Neural progenitor cell (in vitro differentiated cells): ENCODE data around the gene TEPSIN. TPM values are rescaled to one million over a fixed set of nuclear protein-coding genes. Genes with fewer than 3 reads are reported as not detected.
A peak's percentile ranks its signal among the peaks of the same experiment; 100 is the strongest.

ENCODE experiments used
- DNase-seq: peaks from one replicate; pipeline ENCODE4 v3.0.0-alpha.2; 2016; ENCODE audit warnings: low spot score
- H2AFZ ChIP-seq: fragments of 200-600 bp; sonication (generic); replicated peaks from 2 replicates; pipeline ENCODE4 v1.6.1; 2016; ENCODE audit warnings: antibody characterized with exemption
- H3F3A ChIP-seq: fragments of 200-600 bp; sonication (generic); 2 replicates; pipeline ENCODE4 v1.6.1; 2016; ENCODE audit warnings: antibody characterized with exemption, low read depth
- H3K27ac ChIP-seq: fragments of 200-600 bp; sonication (generic); 2 replicates; pipeline ENCODE4 v1.5.1; 2016; ENCODE audit warnings: mild to moderate bottlenecking
- H3K27me3 ChIP-seq: fragments of 200-600 bp; sonication (generic); 2 replicates; pipeline ENCODE4 v1.6.1; 2016; ENCODE audit warnings: mild to moderate bottlenecking, moderate library complexity
- H3K36me3 ChIP-seq: fragments of 200-600 bp; sonication (generic); 2 replicates; pipeline ENCODE4 v1.5.1; 2016
- H3K4me1 ChIP-seq: fragments of 200-600 bp; sonication (generic); 2 replicates; pipeline ENCODE4 v1.6.1; 2016; ENCODE audit warnings: mixed run types
- H3K4me2 ChIP-seq: fragments of 200-600 bp; sonication (generic); 2 replicates; pipeline ENCODE4 v1.6.1; 2016
- H3K4me3 ChIP-seq: fragments of 200-600 bp; sonication (generic); 2 replicates; pipeline ENCODE4 v1.5.1; 2016
- H3K79me2 ChIP-seq: fragments of 200-600 bp; sonication (generic); 2 replicates; pipeline ENCODE4 v1.6.1; 2016; ENCODE audit warnings: low read depth
- H3K9ac ChIP-seq: fragments of 200-600 bp; sonication (generic); 2 replicates; pipeline ENCODE4 v1.6.1; 2016
- H3K9me3 ChIP-seq: fragments of 200-600 bp; sonication (generic); 2 replicates; pipeline ENCODE4 v1.5.1; 2016; ENCODE audit warnings: low read depth
- H4K20me1 ChIP-seq: fragments of 200-600 bp; sonication (generic); 2 replicates; pipeline ENCODE4 v1.6.1; 2016; ENCODE audit warnings: low read depth
- H3K27ac Mint-ChIP-seq: 3 replicates; pipeline ENCODE4 v1.8.0; 2021; ENCODE audit warnings: mixed read lengths
- H3K27me3 Mint-ChIP-seq: 2 replicates; pipeline ENCODE4 v1.8.0; 2022; ENCODE audit warnings: low read depth, mild to moderate bottlenecking, inconsistent platforms, moderate library complexity, mixed read lengths; ENCODE audit not compliant: insufficient read depth
- H3K36me3 Mint-ChIP-seq: 3 replicates; pipeline ENCODE4 v1.8.0; 2021; ENCODE audit warnings: mixed read lengths
- H3K4me1 Mint-ChIP-seq: 3 replicates; pipeline ENCODE4 v1.8.0; 2021; ENCODE audit warnings: mixed read lengths
- H3K4me3 Mint-ChIP-seq: 3 replicates; pipeline ENCODE4 v1.8.0; 2021; ENCODE audit warnings: mild to moderate bottlenecking, moderate library complexity, mixed read lengths
- H3K9me3 Mint-ChIP-seq: 3 replicates; pipeline ENCODE4 v1.8.0; 2020; ENCODE audit warnings: mixed read lengths
- EZH2 ChIP-seq: fragments of 200-600 bp; sonication (generic); IDR thresholded peaks from 2 replicates; pipeline ENCODE4 v1.6.1; 2017; ENCODE audit warnings: antibody characterized with exemption, mild to moderate bottlenecking, moderate library complexity
- EZH2phosphoT487 ChIP-seq: fragments of 200-600 bp; sonication (generic); IDR thresholded peaks from 2 replicates; pipeline ENCODE4 v1.6.1; 2017; ENCODE audit warnings: antibody characterized with exemption
- total RNA-seq: library from RNA; depleted of rRNA; stranded (reverse); fragments of >200 nt; gene quantifications from 2 replicates; pipeline ENCODE4 v1.2.3, GENCODE V29; 2015; ENCODE audit warnings: low replicate concordance
- TF ChIP-seq, protein P1 (sequence below): fragments of 200-600 bp; sonication (generic); IDR thresholded peaks from 2 replicates; pipeline ENCODE4 v1.5.1; 2017; ENCODE audit warnings: antibody characterized with exemption, mild to moderate bottlenecking

The TEPSIN gene
- total RNA-seq, 1 donor from 2014 or later = 20.6 TPM

DNA sequence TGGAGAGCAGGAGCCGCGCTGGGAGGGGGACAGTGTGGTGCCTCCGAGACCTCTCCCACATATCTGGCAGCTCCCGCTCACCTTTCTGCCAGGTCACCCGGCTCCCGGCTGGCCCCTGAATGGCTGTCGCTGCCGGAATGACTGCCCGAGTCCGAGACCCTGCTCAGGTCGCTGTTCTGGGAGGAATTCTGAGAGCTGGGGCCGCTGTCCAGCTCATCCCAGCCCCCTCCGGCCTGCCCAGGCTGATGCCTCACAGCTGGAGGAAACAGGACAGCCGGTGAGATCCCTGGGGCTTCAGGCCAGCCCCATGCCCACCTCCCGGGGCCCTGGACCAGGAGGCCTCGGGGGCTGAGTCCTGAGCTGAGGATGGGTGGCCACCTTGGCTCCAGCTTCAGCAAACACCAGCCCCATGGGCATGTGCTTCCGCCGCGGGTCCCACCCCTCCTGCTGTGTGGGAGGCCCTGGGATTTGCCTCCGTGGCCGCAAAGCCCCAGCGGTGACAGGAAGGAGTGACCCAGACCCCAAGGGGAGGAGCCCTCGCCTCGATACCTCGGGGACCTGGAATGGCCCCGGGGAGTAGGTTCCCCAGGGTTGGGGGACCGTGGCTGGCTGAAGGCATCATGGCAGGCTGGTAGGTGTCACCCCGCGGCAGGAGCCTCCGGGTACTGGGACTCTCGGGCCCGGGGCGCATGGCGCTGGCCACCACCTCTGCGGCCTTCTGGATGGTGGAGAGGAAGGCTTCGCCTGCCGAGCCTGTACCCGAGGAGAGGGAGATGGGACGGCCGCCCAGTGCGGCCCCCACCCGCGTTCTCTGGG is 6.9 kb downstream of the TEPSIN start:
- TF ChIP-seq EZH2phosphoT487 (no peak), EZH2 (no peak)
- TF ChIP-seq, protein P1, sequence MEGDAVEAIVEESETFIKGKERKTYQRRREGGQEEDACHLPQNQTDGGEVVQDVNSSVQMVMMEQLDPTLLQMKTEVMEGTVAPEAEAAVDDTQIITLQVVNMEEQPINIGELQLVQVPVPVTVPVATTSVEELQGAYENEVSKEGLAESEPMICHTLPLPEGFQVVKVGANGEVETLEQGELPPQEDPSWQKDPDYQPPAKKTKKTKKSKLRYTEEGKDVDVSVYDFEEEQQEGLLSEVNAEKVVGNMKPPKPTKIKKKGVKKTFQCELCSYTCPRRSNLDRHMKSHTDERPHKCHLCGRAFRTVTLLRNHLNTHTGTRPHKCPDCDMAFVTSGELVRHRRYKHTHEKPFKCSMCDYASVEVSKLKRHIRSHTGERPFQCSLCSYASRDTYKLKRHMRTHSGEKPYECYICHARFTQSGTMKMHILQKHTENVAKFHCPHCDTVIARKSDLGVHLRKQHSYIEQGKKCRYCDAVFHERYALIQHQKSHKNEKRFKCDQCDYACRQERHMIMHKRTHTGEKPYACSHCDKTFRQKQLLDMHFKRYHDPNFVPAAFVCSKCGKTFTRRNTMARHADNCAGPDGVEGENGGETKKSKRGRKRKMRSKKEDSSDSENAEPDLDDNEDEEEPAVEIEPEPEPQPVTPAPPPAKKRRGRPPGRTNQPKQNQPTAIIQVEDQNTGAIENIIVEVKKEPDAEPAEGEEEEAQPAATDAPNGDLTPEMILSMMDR = no peak

DNA sequence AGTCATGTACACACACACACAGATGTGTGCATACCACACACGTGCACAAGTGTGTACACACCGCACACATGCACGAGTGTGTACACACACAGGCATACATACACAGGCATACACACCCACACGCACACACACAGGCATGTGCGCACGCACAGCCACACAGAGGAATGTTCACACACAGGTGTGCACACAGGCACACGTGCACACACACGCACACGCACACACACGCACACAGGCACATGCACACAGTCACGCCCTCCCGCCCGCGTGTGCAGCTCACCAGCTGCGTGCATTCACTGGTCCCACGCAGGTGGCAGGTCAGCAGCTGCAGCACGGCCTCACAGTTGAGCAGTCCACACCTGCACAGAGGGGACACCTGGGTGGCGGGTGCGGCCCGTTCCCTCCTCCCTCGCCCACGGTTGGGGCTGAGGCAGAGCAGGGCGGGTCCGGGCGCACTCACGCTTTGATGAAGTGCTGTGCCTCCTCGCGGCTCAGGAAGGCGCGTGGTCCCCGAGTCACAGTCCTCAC is 7.7 kb downstream of the TEPSIN start:
- H2AFZ ChIP-seq = no peak overlapping the region
- H3K4me3 ChIP-seq = no peak overlapping the region
- peaks cover 5% of the 10 kb centered on the region for H3K4me1 Mint-ChIP-seq
- peaks cover 3% of the 10 kb centered on the region for H3K9me3 Mint-ChIP-seq
- H3K27ac ChIP-seq = no peak overlapping the region
- H3F3A ChIP-seq = no peaks in the 10 kb centered on the region
- H3K36me3 Mint-ChIP-seq = peaks cover 11% of the 10 kb centered on the region
- no peak overlapping the region for H3K4me2 ChIP-seq
- DNase-seq = no peak
- no peaks in the 10 kb centered on the region for H3K27me3 ChIP-seq
- H3K9me3 ChIP-seq = no peaks in the 10 kb centered on the region
- no peak overlapping the region for H3K9ac ChIP-seq
- H3K27ac Mint-ChIP-seq = peak overlapping the region; percentile 28
- H3K4me1 ChIP-seq = no peaks in the 10 kb centered on the region
- no peak for TF ChIP-seq EZH2phosphoT487
- TF ChIP-seq, protein P1 = no peak
- no peak for TF ChIP-seq EZH2
- H3K36me3 ChIP-seq = no peaks in the 10 kb centered on the region
- no peaks in the 10 kb centered on the region for H4K20me1 ChIP-seq
- no peaks in the 10 kb centered on the region for H3K79me2 ChIP-seq
- H3K4me3 Mint-ChIP-seq = peak overlapping the region; percentile 0
- H3K27me3 Mint-ChIP-seq = peaks cover 5% of the 10 kb centered on the region

More for the DNA sequence above, 6.9 kb downstream of the TEPSIN start:
- H4K20me1 ChIP-seq = no peaks in the 10 kb centered on the region
- no peak overlapping the region for H3K4me3 ChIP-seq
- DNase-seq = no peak
- H2AFZ ChIP-seq = no peak overlapping the region
- Mint-ChIP-seq H3K4me3 (no peak overlapping the region), H3K4me1 (peaks cover 5% of the 10 kb centered on the region), H3K27me3 (peaks cover 5% of the 10 kb centered on the region), H3K36me3 (peaks cover 11% of the 10 kb centered on the region), H3K9me3 (no peaks in the 10 kb centered on the region), H3K27ac (no peak overlapping the region)
- H3K9me3 ChIP-seq = no peaks in the 10 kb centered on the region
- H3F3A ChIP-seq = no peaks in the 10 kb centered on the region
- H3K79me2 ChIP-seq = no peaks in the 10 kb centered on the region
- H3K9ac ChIP-seq = no peak overlapping the region
- H3K36me3 ChIP-seq = no peaks in the 10 kb centered on the region
- H3K4me2 ChIP-seq = no peak overlapping the region
- H3K27me3 ChIP-seq = no peaks in the 10 kb centered on the region
- no peak overlapping the region for H3K27ac ChIP-seq
- no peaks in the 10 kb centered on the region for H3K4me1 ChIP-seq

GRCh38 chr17:81230043-81230820 is 8.6 kb downstream of the TEPSIN start:
- peaks cover 11% of the 10 kb centered on the region for H3K36me3 Mint-ChIP-seq
- H3K27ac Mint-ChIP-seq = no peak overlapping the region
- H2AFZ ChIP-seq = no peak overlapping the region
- H3K9me3 ChIP-seq = no peaks in the 10 kb centered on the region
- peaks cover 10% of the 10 kb centered on the region for H3K9me3 Mint-ChIP-seq
- H3K27me3 ChIP-seq = no peaks in the 10 kb centered on the region
- H4K20me1 ChIP-seq = no peaks in the 10 kb centered on the region
- H3K27ac ChIP-seq = no peak overlapping the region
- H3K4me1 ChIP-seq = no peaks in the 10 kb centered on the region
- H3K36me3 ChIP-seq = no peaks in the 10 kb centered on the region
- no peak overlapping the region for H3K4me2 ChIP-seq
- no peak for DNase-seq
- no peak for TF ChIP-seq EZH2
- TF ChIP-seq, protein P1 = peak; percentile 37
- peaks cover 9% of the 10 kb centered on the region for H3K27me3 Mint-ChIP-seq
- H3K79me2 ChIP-seq = no peaks in the 10 kb centered on the region
- H3K4me3 ChIP-seq = no peak overlapping the region
- H3K4me1 Mint-ChIP-seq = peaks cover 5% of the 10 kb centered on the region
- H3K4me3 Mint-ChIP-seq = no peak overlapping the region
- H3F3A ChIP-seq = no peaks in the 10 kb centered on the region
- no peak overlapping the region for H3K9ac ChIP-seq
